ENCODE data around the gene CUX1. TPM values are rescaled to one million over a fixed set of nuclear protein-coding genes. Genes with fewer than 3 reads are reported as not detected.

The CUX1 gene
- total and polyA plus RNA-seq, 10 of the 15 experiments (the other 5 are each of a cell fraction or from before 2014, with no cell fraction given), result 6.1 to 48.6 (median 25.9) TPM

DNA sequence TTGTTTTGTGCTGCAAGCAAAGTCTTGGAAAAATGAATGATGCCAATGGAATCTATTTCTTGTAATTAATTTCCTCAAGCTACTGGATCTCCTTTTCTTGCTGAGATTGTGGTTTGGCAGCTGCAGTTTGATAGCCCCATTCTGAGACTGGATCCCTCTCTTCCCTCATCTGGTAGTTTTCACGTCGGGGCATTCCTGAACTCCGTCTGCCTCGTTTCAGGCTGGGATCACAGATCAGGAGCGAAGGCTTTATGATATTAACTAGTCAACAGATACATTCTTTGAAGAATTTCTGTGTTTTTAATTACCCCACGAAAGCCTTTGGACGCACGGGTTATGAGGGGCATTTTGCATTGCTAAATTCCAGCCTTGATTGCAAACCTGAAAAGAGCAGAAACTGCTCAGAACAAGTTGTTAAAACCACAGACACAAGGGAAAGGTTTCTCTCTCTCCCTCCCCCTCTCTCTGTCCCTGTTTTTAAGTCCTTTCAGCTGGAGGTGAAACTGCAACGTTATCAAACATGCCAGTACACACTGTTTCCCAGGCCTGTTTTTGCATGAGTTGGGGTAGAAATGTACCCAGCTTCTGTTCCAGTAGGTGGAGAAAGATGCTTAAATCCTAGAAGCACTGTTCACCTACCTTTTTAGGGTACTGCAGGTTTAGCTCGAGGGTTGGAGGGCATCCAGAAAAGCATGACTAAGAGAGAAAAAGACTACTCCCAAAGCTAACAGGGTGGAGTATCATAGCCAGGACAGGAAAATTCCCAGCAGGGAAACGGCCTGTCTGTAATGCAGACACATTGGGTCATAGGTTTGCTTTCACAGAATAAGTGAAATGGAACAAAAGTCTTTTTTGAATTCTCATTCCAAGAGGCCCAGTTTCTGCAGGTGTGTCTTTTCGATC is 124.3 kb downstream of the CUX1 start:
- Histone ChIP-seq H2AFZ (ENCODE audit: control insufficient read depth, low read depth, low read length) (no peak overlapping the region), H3K4me2 (ENCODE audit: control insufficient read depth, insufficient read depth) (peak overlapping the region; percentile 5; the same call in 1 of the 2 replicates), H3K9ac (ENCODE audit: control insufficient read depth, insufficient read depth, low read length) (0 out of 2 replicates have a peak overlapping the region, but pooled peaks have one; percentile 13), H4K20me1 (ENCODE audit: control insufficient read depth, insufficient read depth) (no peaks in the 10 kb centered on the region), H3K27me3 (replicated peaks in 1 of 2; ENCODE audit: control insufficient read depth in 2 of 2, insufficient read depth in 2 of 2, low read length in 1 of 2) (no peaks in the 10 kb centered on the region), H3K36me3 (ENCODE audit: control insufficient read depth in 2 of 2, insufficient read depth in 2 of 2, low read length in 1 of 2) (peaks cover 0 to 1% of the 10 kb centered on the region in 2 experiments; a peak in 1 of 4 replicates), H3K27ac (ENCODE audit: control insufficient read depth, insufficient read depth) (peak overlapping the region; percentile 1; the same call in 1 of the 2 replicates), H3K4me3 (no peak overlapping the region), H3K79me2 (ENCODE audit: control insufficient read depth, insufficient read depth, low read length) (peaks cover 4% of the 10 kb centered on the region; the same call in 1 of the 2 replicates), H3K9me3 (replicated peaks; ENCODE audit: control insufficient read depth, insufficient read depth, low read length) (no peaks in the 10 kb centered on the region; the same call in 2 of the 3 replicates), H3K4me1 (ENCODE audit: control insufficient read depth, insufficient read depth, low read length) (peaks cover 38% of the 10 kb centered on the region)
- WGBS (ENCODE audit: insufficient coverage, insufficient replicate concordance, low lambda C conversion rate, missing lambda C conversion rate), result 61% methylated on average over 12 of the region's 12 CpGs
- FAIRE-seq, result no peak
- BruUV-seq (replicated peaks), result TSS peak; percentile 27
- ChIA-PET SMC1A (ENCODE audit: uncharacterized antibody, unreplicated experiment) (interaction anchor here (0.8 to 3.7 kb wide), 16 partner anchors 8 to 294 kb away, joined by 3 to 21 read pairs (median 4); no protein-coding TSS in a partner anchor), CTCF (interaction anchor here (0.6 to 1.1 kb wide), 6 partner anchors 40 to 299 kb away, joined by 3 to 4 read pairs (median 3); no protein-coding TSS in a partner anchor), POLR2A (interaction anchor here (0.6 to 2.6 kb wide), 5 partner anchors 13 to 136 kb away, joined by 3 to 12 read pairs (median 7); no protein-coding TSS in a partner anchor), RAD21 (ENCODE audit: unreplicated experiment) (interaction anchor here (0.6 to 3.6 kb wide), 9 partner anchors 11 to 123 kb away, joined by 3 to 28 read pairs (median 3); no protein-coding TSS in a partner anchor)
- peak; percentile 27 for ATAC-seq
- intact Hi-C loops (cut with micrococcal nuclease; ENCODE audit: unreplicated experiment), result no loop called here
- in situ Hi-C loops (cut with MboI), result no loop called here
- DNase-seq (ENCODE audit: low read depth, low spot score), result no peak
- no peak for TF ChIP-seq BACH1 (IDR thresholded peaks at IDR 0.05; ENCODE audit: borderline replicate concordance)
- TF ChIP-seq RUNX3 (IDR thresholded peaks at IDR 0.05; ENCODE audit: low read length), result peak; percentile 72
- no peak for TF ChIP-seq HCFC1 (IDR thresholded peaks at IDR 0.05; ENCODE audit: low read length)
- no peak for TF ChIP-seq SREBF1 (IDR thresholded peaks at IDR 0.05; ENCODE audit: low read length)
- no peak for TF ChIP-seq SUPT20H (IDR thresholded peaks at IDR 0.05; ENCODE audit: borderline replicate concordance, control insufficient read depth, low read depth, low read length)
- TF ChIP-seq NFXL1 (IDR thresholded peaks at IDR 0.05; ENCODE audit: borderline replicate concordance), result no peak
- no peak for TF ChIP-seq MEF2B (IDR thresholded peaks at IDR 0.05; ENCODE audit: partially characterized antibody, poor library complexity, severe bottlenecking)
- 0 out of 2 replicates have a peak, but pooled peaks have one; percentile 2 for TF ChIP-seq RAD21 (IDR thresholded peaks at IDR 0.05; ENCODE audit: insufficient read depth, low read depth, low read length)
- TF ChIP-seq NFYA (IDR thresholded peaks at IDR 0.05; ENCODE audit: borderline replicate concordance, low read depth, low read length), result no peak
- TF ChIP-seq IKZF1 (conservative IDR thresholded peaks at IDR 0.05), result peak; percentile 36; the same call in 1 of the 2 replicates
- TF ChIP-seq, protein P1, sequence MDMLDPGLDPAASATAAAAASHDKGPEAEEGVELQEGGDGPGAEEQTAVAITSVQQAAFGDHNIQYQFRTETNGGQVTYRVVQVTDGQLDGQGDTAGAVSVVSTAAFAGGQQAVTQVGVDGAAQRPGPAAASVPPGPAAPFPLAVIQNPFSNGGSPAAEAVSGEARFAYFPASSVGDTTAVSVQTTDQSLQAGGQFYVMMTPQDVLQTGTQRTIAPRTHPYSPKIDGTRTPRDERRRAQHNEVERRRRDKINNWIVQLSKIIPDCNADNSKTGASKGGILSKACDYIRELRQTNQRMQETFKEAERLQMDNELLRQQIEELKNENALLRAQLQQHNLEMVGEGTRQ (IDR thresholded peaks at IDR 0.05; ENCODE audit: borderline replicate concordance, low read depth, low read length), result no peak
- peak; percentile 49 to 59; a peak in 3 of 4 replicates for TF ChIP-seq IKZF2 (IDR thresholded peaks at IDR 0.05)
- TF ChIP-seq MXI1 (IDR thresholded peaks at IDR 0.05; ENCODE audit: low read depth, low read length), result no peak
- TF ChIP-seq RAD51 (IDR thresholded peaks at IDR 0.05), result no peak
- TF ChIP-seq, protein P2, sequence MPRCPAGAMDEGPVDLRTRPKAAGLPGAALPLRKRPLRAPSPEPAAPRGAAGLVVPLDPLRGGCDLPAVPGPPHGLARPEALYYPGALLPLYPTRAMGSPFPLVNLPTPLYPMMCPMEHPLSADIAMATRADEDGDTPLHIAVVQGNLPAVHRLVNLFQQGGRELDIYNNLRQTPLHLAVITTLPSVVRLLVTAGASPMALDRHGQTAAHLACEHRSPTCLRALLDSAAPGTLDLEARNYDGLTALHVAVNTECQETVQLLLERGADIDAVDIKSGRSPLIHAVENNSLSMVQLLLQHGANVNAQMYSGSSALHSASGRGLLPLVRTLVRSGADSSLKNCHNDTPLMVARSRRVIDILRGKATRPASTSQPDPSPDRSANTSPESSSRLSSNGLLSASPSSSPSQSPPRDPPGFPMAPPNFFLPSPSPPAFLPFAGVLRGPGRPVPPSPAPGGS (IDR thresholded peaks at IDR 0.05; ENCODE audit: borderline replicate concordance, insufficient read depth, low read depth, low read length, poor library complexity, severe bottlenecking), result no peak
- TF ChIP-seq, protein P3, sequence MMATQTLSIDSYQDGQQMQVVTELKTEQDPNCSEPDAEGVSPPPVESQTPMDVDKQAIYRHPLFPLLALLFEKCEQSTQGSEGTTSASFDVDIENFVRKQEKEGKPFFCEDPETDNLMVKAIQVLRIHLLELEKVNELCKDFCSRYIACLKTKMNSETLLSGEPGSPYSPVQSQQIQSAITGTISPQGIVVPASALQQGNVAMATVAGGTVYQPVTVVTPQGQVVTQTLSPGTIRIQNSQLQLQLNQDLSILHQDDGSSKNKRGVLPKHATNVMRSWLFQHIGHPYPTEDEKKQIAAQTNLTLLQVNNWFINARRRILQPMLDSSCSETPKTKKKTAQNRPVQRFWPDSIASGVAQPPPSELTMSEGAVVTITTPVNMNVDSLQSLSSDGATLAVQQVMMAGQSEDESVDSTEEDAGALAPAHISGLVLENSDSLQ (IDR thresholded peaks at IDR 0.05), result no peak
- no peak for TF ChIP-seq ZZZ3 (IDR thresholded peaks at IDR 0.05; ENCODE audit: control insufficient read depth, insufficient read length, low read depth)
